Cardiac muscle cell (in vitro differentiated cells and primary cell): ENCODE measurements around the gene TLCD5. TPM values are rescaled to one million over a fixed set of nuclear protein-coding genes. Genes with fewer than 3 reads are reported as not detected.

Source experiments
- DNase-seq, 2 donors: peaks; one replicate each; pipeline versions ENCODE4 v3.0.0 to v3.0.0-alpha.2; 2010 to 2017; ENCODE audit warnings: low read depth in 1 of 2, low spot score in 1 of 2
- H3K27ac ChIP-seq: fragments of 200-600 bp; sonication (generic); 2 replicates; pipeline ENCODE4 v1.5.1; 2016
- H3K27me3 ChIP-seq: fragments of 200-600 bp; sonication (generic); 2 replicates; pipeline ENCODE4 v1.6.0; 2016; ENCODE audit warnings: control low read depth
- H3K36me3 ChIP-seq: fragments of 200-600 bp; sonication (generic); 2 replicates; pipeline ENCODE4 v1.5.1; 2016; ENCODE audit warnings: control low read depth
- H3K4me1 ChIP-seq: fragments of 200-600 bp; sonication (generic); 2 replicates; pipeline ENCODE4 v1.8.1; 2017; ENCODE audit warnings: low read depth, mild to moderate bottlenecking, mixed run types
- H3K4me3 ChIP-seq: fragments of 200-600 bp; sonication (generic); 2 replicates; pipeline ENCODE4 v1.5.1; 2016; ENCODE audit warnings: mild to moderate bottlenecking
- H3K9me3 ChIP-seq: fragments of 200-600 bp; sonication (generic); 2 replicates; pipeline ENCODE4 v1.5.1; 2017; ENCODE audit warnings: low read depth, mild to moderate bottlenecking, control low read depth
- CTCF ChIP-seq: IDR thresholded peaks from 2 replicates; pipeline ENCODE4 v1.5.1; 2012; ENCODE audit warnings: low read depth, mild to moderate bottlenecking, low read length
- polyA plus RNA-seq: library from polyadenylated mRNA; unstranded; fragments of >200 nt; fragmentation: Nextera tagmentation; extraction: Ambion mirVana; gene quantifications from 2 replicates; pipeline ENCODE4 v1.2.1, GENCODE V29; 2016
- total RNA-seq: library from RNA; depleted of rRNA; stranded (reverse); fragments of >200 nt; gene quantifications from 2 replicates; pipeline ENCODE4 v1.2.3, GENCODE V29; 2016

Gene TLCD5
- total and polyA plus RNA-seq, 2 experiments from 2014 or later = 25.0 to 27.1 TPM

- no peak for DNase-seq
These were observed 40.8 kb upstream of the TLCD5 start for GRCh38 chr11:120284272-120284671.

GRCh38 chr11:120285256-120285655, 39.8 kb upstream of the TLCD5 start:
- no peak for TF ChIP-seq CTCF
- Histone ChIP-seq H3K9me3 (no peaks in the 10 kb centered on the region), H3K27me3 (peaks cover 21% of the 10 kb centered on the region), H3K4me1 (peaks cover 21% of the 10 kb centered on the region), H3K27ac (no peak overlapping the region), H3K36me3 (no peaks in the 10 kb centered on the region), H3K4me3 (no peak overlapping the region)
- no peak for DNase-seq

More at GRCh38 chr11:120284272-120284671, 40.8 kb upstream of the TLCD5 start:
- Histone ChIP-seq H3K27me3 (peaks cover 11% of the 10 kb centered on the region), H3K9me3 (no peaks in the 10 kb centered on the region), H3K27ac (no peak overlapping the region), H3K36me3 (no peaks in the 10 kb centered on the region), H3K4me3 (no peak overlapping the region), H3K4me1 (peaks cover 30% of the 10 kb centered on the region)
- TF ChIP-seq CTCF = no peak

- no peak for TF ChIP-seq CTCF
- no peak overlapping the region for H3K27ac ChIP-seq
- H3K4me3 ChIP-seq = no peak overlapping the region
- DNase-seq = no peak
- H3K36me3 ChIP-seq = no peaks in the 10 kb centered on the region
- H3K27me3 ChIP-seq = peaks cover 45% of the 10 kb centered on the region
- peaks cover 2% of the 10 kb centered on the region for H3K4me1 ChIP-seq
- no peaks in the 10 kb centered on the region for H3K9me3 ChIP-seq
These were observed 37.1 kb upstream of the TLCD5 start for GRCh38 chr11:120288021-120288420.

- Histone ChIP-seq H3K27ac (no peak overlapping the region), H3K4me1 (peaks cover 2% of the 10 kb centered on the region), H3K36me3 (no peaks in the 10 kb centered on the region), H3K9me3 (no peaks in the 10 kb centered on the region), H3K4me3 (no peak overlapping the region), H3K27me3 (peaks cover 59% of the 10 kb centered on the region)
- no peak for TF ChIP-seq CTCF
- DNase-seq = no peak
These were observed 35.7 kb upstream of the TLCD5 start for GRCh38 chr11:120289426-120289825.

- Histone ChIP-seq H3K9me3 (no peaks in the 10 kb centered on the region), H3K36me3 (no peaks in the 10 kb centered on the region), H3K4me3 (no peak overlapping the region), H3K27me3 (peaks cover 69% of the 10 kb centered on the region), H3K27ac (no peak overlapping the region), H3K4me1 (peaks cover 2% of the 10 kb centered on the region)
- no peak for DNase-seq
- TF ChIP-seq CTCF = no peak
These were observed 34.1 kb upstream of the TLCD5 start for GRCh38 chr11:120290956-120291355.
